ENCODE measurements around the gene THTPA.

Gene THTPA

DNA sequence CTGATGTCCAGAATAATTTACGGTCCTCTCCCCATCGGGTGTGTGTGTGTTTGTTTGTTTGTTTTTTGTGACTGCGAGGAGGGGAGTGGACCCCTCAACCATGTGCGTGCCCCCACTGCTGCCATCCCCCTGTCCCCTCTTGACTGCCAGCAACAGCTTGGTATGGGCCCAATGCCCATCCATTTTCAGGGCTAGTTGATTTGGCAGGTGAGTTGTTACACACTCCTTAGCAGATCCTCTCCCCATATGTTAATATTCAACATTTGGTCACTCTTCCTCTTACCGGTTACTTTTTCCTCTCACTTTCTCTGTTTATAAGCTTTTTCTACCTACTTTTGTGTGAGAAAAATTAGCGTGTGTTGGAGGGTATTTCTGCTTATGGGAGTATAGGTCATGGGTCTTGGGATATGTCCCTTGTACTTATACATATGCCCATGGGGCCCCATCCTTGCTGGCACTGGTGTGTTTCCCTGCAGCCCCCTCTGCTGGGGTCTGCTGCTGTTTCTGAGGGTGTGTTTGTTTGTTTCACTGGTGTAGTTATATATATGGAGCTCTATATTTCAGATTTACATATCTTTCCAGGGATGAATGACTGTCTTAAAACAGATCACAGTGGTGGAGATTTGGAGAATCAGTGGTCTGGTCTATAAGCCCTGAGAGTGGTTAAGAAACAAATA, 38.3 kb upstream of the THTPA start:
- Histone ChIP-seq H3K27me3 (no peaks in the 10 kb centered on the region), H3K4me3 (ENCODE audit: low read depth, low read length) (no peak overlapping the region), H3K9me3 (no peaks in the 10 kb centered on the region), H3K36me3 (no peaks in the 10 kb centered on the region), H3K4me1 (no peaks in the 10 kb centered on the region)
- DNase-seq, result no peak
- TF ChIP-seq, protein P1, sequence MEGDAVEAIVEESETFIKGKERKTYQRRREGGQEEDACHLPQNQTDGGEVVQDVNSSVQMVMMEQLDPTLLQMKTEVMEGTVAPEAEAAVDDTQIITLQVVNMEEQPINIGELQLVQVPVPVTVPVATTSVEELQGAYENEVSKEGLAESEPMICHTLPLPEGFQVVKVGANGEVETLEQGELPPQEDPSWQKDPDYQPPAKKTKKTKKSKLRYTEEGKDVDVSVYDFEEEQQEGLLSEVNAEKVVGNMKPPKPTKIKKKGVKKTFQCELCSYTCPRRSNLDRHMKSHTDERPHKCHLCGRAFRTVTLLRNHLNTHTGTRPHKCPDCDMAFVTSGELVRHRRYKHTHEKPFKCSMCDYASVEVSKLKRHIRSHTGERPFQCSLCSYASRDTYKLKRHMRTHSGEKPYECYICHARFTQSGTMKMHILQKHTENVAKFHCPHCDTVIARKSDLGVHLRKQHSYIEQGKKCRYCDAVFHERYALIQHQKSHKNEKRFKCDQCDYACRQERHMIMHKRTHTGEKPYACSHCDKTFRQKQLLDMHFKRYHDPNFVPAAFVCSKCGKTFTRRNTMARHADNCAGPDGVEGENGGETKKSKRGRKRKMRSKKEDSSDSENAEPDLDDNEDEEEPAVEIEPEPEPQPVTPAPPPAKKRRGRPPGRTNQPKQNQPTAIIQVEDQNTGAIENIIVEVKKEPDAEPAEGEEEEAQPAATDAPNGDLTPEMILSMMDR (IDR thresholded peaks at IDR 0.05; ENCODE audit: low read depth, low read length), result peak; percentile 15; the same call in 1 of the 2 replicates

DNA sequence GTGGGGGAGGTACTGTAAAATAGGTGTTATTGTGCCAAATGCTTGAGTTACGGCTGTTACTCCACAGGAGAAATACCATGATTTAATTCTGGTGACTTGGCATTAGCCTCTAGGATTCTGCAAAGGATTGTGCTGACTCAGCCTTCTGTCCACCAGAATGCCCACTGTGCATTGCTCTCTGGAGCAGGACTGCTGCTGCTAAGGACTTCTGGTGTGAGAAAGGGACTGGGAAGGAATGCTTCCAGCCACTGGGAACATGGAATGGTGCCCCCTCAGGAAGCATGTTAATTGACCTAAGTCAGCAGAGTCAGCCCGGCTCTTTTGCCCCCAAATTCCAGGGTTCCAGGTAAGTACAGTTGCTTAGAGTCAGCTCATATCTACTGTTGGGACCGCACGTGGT, 37.4 kb upstream of the THTPA start:
- TF ChIP-seq, protein P1 (IDR thresholded peaks at IDR 0.05; ENCODE audit: low read depth, low read length), result no peak
- no peak for DNase-seq
- Histone ChIP-seq H3K4me1 (no peaks in the 10 kb centered on the region), H3K4me3 (ENCODE audit: low read depth, low read length) (no peak overlapping the region), H3K36me3 (no peaks in the 10 kb centered on the region), H3K9me3 (no peaks in the 10 kb centered on the region), H3K27me3 (no peaks in the 10 kb centered on the region)

DNA sequence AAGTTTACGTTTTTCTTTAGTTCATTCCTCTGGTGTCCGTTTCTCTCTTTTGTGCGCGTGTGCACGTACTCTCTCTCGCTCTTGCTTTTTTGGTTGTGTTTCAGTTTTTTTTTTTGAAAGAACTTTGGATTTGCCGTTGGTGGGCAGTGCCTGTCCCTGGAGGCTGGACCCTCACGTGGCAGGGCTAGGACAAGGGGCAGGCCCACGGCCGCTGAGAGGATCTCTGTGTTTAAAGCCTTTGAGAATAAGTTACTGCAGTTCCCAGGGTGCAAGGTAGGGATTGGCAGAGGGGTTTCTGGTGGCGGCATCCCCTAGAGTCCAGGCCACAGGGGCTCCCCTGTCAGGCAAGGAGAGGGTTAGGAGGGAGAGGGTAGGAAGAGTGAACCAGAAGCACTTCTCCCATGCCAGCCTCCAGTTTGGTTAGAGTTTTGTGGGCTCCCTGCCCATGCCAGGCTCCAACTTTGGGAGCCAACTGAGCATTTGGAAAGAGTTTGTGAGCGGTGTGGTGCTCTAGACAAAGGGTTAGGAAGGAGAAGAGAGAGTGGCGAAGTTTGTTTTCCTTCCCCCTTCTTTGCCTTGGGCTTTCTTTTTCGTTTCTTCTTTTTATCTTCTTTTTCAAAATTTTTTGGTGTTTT, 35.1 kb upstream of the THTPA start:
- H3K4me1 ChIP-seq, result no peaks in the 10 kb centered on the region
- no peak overlapping the region for H3K4me3 ChIP-seq (ENCODE audit: low read depth, low read length)
- TF ChIP-seq, protein P1 (IDR thresholded peaks at IDR 0.05; ENCODE audit: low read depth, low read length), result no peak
- H3K9me3 ChIP-seq, result no peaks in the 10 kb centered on the region
- H3K36me3 ChIP-seq, result no peaks in the 10 kb centered on the region; the same call in 1 of the 2 replicates
- no peak for DNase-seq
- no peaks in the 10 kb centered on the region for H3K27me3 ChIP-seq

DNA sequence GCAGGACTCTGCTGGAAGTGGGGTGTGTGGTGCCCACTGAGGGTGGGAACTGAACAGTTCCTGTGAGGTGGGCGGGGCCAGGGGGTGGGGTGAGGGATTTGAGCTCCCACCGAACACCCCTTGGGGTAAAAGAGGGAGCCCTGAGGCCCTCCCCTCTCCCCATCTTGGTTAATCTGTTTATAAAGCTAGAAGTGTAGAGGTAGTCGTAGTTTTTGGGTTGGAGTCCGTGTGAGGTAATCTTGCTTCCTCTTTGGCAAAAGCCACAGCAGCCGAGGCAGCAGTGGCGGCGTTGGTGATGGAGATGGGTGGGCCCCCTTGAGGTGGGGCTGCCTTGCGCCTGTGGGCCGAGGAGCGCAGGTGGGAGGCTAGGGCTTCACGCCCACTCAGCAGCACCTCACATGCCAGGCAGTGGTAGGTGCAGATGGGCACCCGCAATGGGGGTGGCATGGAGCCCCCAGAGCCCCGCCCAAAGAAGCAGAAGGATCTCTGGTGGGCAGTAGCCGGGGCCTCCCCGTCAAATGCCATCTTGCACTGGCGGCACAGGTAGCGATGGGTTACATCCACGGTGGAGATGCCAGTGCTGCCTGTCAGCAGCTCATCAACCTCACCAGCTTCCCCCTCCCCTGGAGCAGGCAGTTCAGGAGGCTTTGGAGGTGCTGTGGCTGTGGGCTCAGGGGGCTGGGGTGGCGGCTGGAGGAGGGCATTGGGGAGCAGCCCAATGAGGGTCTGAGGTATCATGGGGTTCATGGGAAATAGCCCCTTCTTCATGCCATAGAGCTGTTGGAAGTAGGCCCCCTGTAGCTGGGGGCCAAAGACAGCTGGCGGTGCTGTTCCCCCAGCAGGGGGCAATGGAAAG, 34.1 kb upstream of the THTPA start:
- H3K36me3 ChIP-seq, result no peaks in the 10 kb centered on the region; the same call in 1 of the 2 replicates
- no peaks in the 10 kb centered on the region for H3K27me3 ChIP-seq
- no peaks in the 10 kb centered on the region for H3K4me1 ChIP-seq
- H3K9me3 ChIP-seq, result no peaks in the 10 kb centered on the region
- no peak for DNase-seq
- TF ChIP-seq, protein P1 (IDR thresholded peaks at IDR 0.05; ENCODE audit: low read depth, low read length), result no peak
- H3K4me3 ChIP-seq (ENCODE audit: low read depth, low read length), result no peak overlapping the region

DNA sequence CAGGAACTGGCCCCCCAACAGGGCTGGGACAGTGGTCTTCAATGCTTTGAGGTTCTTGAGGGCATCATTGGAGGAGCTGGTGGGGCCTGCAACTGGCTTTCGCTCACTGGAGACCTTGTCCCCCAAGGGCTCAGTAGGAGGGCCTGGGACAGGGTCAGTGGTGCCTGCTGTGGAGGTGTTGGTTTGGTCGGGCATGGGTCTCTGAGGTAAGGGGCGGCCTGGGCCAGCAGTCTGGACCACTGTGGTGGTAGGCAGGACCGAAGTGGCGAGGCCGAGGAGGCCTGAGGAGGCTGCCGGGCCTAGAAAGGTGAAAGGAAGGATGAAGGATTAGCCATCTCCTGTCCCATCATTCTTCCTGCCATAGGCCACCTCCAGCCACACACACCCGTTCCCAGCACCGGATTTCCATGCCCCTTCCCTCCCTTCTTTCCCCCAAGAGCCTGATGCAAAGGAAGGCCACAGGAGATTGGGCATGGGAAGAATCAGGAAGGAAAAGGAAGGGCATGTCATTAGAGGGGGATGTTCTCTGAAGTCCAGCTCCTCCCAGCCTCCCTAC, 33.4 kb upstream of the THTPA start:
- Histone ChIP-seq H3K9me3 (no peaks in the 10 kb centered on the region), H3K4me1 (no peaks in the 10 kb centered on the region), H3K27me3 (no peaks in the 10 kb centered on the region), H3K36me3 (no peaks in the 10 kb centered on the region; the same call in 1 of the 2 replicates), H3K4me3 (ENCODE audit: low read depth, low read length) (no peak overlapping the region)
- no peak for DNase-seq
- TF ChIP-seq, protein P1 (IDR thresholded peaks at IDR 0.05; ENCODE audit: low read depth, low read length), result no peak
